Fibroblast of lung (primary cell): Measurements from ENCODE around the gene DNAAF8. TPM values are rescaled to one million over a fixed set of nuclear protein-coding genes. Genes with fewer than 3 reads are reported as not detected.

Experiments used
- DNase-seq, 2 donors: peaks; one replicate each; pipeline versions ENCODE4 v3.0.0 to v3.0.0-alpha.2; 2010; ENCODE audit warnings: low read depth in 2 of 2
- H2AFZ ChIP-seq: 2 replicates; pipeline ENCODE4 v1.5.1; 2012; ENCODE audit warnings: low read length, control low read depth, inconsistent platforms
- H3K27ac ChIP-seq: 2 replicates; pipeline ENCODE4 v1.5.1; 2011; ENCODE audit warnings: low read length, control low read depth; ENCODE audit not compliant: insufficient read depth
- H3K27me3 ChIP-seq: 2 replicates; pipeline ENCODE4 v1.5.1; 2011; ENCODE audit warnings: mild to moderate bottlenecking, low read length; ENCODE audit not compliant: control insufficient read depth, insufficient read depth
- H3K36me3 ChIP-seq: 2 replicates; pipeline ENCODE4 v1.5.1; 2011; ENCODE audit warnings: low read length; ENCODE audit not compliant: control insufficient read depth, insufficient read depth
- H3K4me1 ChIP-seq: 2 replicates; pipeline ENCODE4 v1.5.1; 2011; ENCODE audit warnings: low read length; ENCODE audit not compliant: control insufficient read depth, insufficient read depth; ENCODE audit errors: extremely low read depth
- H3K4me2 ChIP-seq: 2 replicates; pipeline ENCODE4 v1.5.1; 2011; ENCODE audit warnings: low read length, control low read depth; ENCODE audit not compliant: insufficient read depth; ENCODE audit errors: extremely low read depth
- H3K4me3 ChIP-seq, 4 experiments: fragments of 200-600 bp in 1 of 4; sonication (generic) in 1 of 4; replicated peaks in 1 of 4; 2 replicates each; pipeline ENCODE4 v1.5.1; 2011 to 2016; ENCODE audit warnings: low read length in 4 of 4, low read depth in 3 of 4, mild to moderate bottlenecking in 3 of 4, control low read depth in 2 of 4, inconsistent platforms in 1 of 4, mixed read lengths in 1 of 4; ENCODE audit not compliant: insufficient read depth in 1 of 4; ENCODE audit errors: control extremely low read depth in 1 of 4
- H3K79me2 ChIP-seq: 2 replicates; pipeline ENCODE4 v1.5.1; 2012; ENCODE audit warnings: mild to moderate bottlenecking, low read length, inconsistent platforms; ENCODE audit not compliant: control insufficient read depth, insufficient read depth
- H3K9ac ChIP-seq: 2 replicates; pipeline ENCODE4 v1.5.1; 2011; ENCODE audit warnings: mild to moderate bottlenecking, low read length, control low read depth; ENCODE audit not compliant: insufficient read depth
- H3K9me3 ChIP-seq: 2 replicates; pipeline ENCODE4 v1.5.1; 2012; ENCODE audit warnings: low read depth, low read length; ENCODE audit not compliant: control insufficient read depth, insufficient read depth
- H4K20me1 ChIP-seq: 2 replicates; pipeline ENCODE4 v1.5.1; 2011; ENCODE audit warnings: low read length; ENCODE audit not compliant: control insufficient read depth, insufficient read depth; ENCODE audit errors: extremely low read depth
- EZH2 ChIP-seq: IDR thresholded peaks from 2 replicates; pipeline ENCODE4 v1.5.1; 2012; ENCODE audit warnings: low read length, control low read depth, mild to moderate bottlenecking; ENCODE audit errors: missing control alignments
- polyA plus RNA-seq, 2 donors: library from polyadenylated mRNA; depleted of rRNA in 1 of 2; stranded (reverse) in 1 of 2; unstranded in 1 of 2; fragments of >200 nt; gene quantifications; 2 replicates each; pipeline ENCODE4 v1.2.1, GENCODE V29; 2011 to 2012; ENCODE audit warnings: missing spikeins in 1 of 2
- total RNA-seq: library from RNA; depleted of rRNA; stranded (reverse); fragments of >200 nt; gene quantifications from 2 replicates; pipeline ENCODE4 v1.2.1, GENCODE V29; 2014
- TF ChIP-seq, protein P1 (sequence below), 2 donors: IDR thresholded peaks in 1 of 2; conservative IDR thresholded peaks in 1 of 2; 1 replicate in 1 of 2; 2 replicates in 1 of 2; pipeline ENCODE4 v1.5.1; 2011 to 2012; ENCODE audit warnings: low read length in 2 of 2, control low read depth in 1 of 2, inconsistent platforms in 1 of 2, low read depth in 1 of 2, mild to moderate bottlenecking in 1 of 2

DNAAF8 gene
- total and polyA plus RNA-seq, 2 donors (not counting 1 experiment from before 2014, with no cell fraction given) = 0.50 to 0.95 TPM

DNA sequence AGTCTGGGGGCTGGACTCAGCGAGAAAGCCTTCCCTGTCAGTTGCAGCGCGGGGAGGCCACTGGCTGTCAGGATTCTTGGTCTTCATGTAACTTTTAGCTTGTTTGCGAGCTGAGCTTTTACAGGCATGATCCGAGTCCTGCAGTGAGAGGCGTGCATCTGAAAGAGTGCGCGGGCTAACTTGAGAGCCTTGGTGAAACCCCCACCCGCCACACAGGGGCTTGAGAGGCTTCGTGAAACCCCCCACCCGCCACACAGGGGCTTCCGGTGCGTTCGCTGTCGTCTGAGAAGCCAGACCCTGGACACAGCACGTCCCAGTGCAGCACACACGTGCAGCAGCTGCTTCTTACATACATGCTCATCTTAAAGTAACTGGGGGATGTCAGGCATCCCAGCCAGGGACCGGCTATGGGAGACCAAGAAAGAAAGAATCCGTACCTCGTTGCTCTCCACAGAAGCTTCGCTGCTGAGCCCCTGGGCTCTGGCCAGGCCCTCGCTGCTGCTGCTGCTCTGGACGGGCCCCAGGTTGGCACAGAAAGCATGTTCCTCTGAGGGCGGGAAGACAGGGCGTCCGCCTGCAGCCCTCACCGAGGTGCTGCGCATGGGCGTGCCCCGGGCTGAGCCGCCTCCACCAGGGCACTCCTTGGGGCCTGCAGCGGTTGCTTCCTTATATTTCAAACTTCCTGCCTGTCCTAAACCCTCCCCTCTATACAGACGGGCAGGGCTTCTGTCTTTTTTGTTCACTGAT, 33.2 kb upstream of the DNAAF8 start:
- Histone ChIP-seq H2AFZ (no peak overlapping the region), H3K27me3 (no peaks in the 10 kb centered on the region), H3K27ac (no peak overlapping the region), H3K9ac (no peak overlapping the region), H3K4me1 (no peaks in the 10 kb centered on the region), H3K36me3 (peaks cover 37% of the 10 kb centered on the region), H3K79me2 (no peaks in the 10 kb centered on the region), H3K9me3 (no peaks in the 10 kb centered on the region), H3K4me3 (no peak overlapping the region), H3K4me2 (no peak overlapping the region), H4K20me1 (no peaks in the 10 kb centered on the region)
- TF ChIP-seq, protein P1, sequence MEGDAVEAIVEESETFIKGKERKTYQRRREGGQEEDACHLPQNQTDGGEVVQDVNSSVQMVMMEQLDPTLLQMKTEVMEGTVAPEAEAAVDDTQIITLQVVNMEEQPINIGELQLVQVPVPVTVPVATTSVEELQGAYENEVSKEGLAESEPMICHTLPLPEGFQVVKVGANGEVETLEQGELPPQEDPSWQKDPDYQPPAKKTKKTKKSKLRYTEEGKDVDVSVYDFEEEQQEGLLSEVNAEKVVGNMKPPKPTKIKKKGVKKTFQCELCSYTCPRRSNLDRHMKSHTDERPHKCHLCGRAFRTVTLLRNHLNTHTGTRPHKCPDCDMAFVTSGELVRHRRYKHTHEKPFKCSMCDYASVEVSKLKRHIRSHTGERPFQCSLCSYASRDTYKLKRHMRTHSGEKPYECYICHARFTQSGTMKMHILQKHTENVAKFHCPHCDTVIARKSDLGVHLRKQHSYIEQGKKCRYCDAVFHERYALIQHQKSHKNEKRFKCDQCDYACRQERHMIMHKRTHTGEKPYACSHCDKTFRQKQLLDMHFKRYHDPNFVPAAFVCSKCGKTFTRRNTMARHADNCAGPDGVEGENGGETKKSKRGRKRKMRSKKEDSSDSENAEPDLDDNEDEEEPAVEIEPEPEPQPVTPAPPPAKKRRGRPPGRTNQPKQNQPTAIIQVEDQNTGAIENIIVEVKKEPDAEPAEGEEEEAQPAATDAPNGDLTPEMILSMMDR (conservative IDR thresholded peaks at IDR 0.05 in 1 of 2, IDR thresholded peaks at IDR 0.05 in 1 of 2; ENCODE audit: low read depth in 1 of 2, low read length in 2 of 2) = no peak
- TF ChIP-seq EZH2 = no peak
- no peak for DNase-seq

GRCh38 chr16:4701791-4702465, 32.4 kb upstream of the DNAAF8 start:
- H3K9ac ChIP-seq = no peak overlapping the region
- no peaks in the 10 kb centered on the region for H3K9me3 ChIP-seq
- H3K36me3 ChIP-seq = peaks cover 32% of the 10 kb centered on the region
- no peak overlapping the region for H3K4me3 ChIP-seq
- TF ChIP-seq, protein P1 (conservative IDR thresholded peaks at IDR 0.05 in 1 of 2, IDR thresholded peaks at IDR 0.05 in 1 of 2; ENCODE audit: low read depth in 1 of 2, low read length in 2 of 2) = no peak
- TF ChIP-seq EZH2 = no peak
- no peaks in the 10 kb centered on the region for H3K79me2 ChIP-seq
- DNase-seq = no peak
- no peak overlapping the region for H2AFZ ChIP-seq
- no peaks in the 10 kb centered on the region for H3K27me3 ChIP-seq
- H3K27ac ChIP-seq = no peak overlapping the region
- no peaks in the 10 kb centered on the region for H4K20me1 ChIP-seq
- H3K4me2 ChIP-seq = no peak overlapping the region
- no peaks in the 10 kb centered on the region for H3K4me1 ChIP-seq

- no peak overlapping the region for H2AFZ ChIP-seq
- H3K27ac ChIP-seq = no peak overlapping the region
- H4K20me1 ChIP-seq = no peaks in the 10 kb centered on the region
- H3K36me3 ChIP-seq = peaks cover 28% of the 10 kb centered on the region
- no peak for TF ChIP-seq EZH2
- TF ChIP-seq, protein P1 (conservative IDR thresholded peaks at IDR 0.05 in 1 of 2, IDR thresholded peaks at IDR 0.05 in 1 of 2; ENCODE audit: low read depth in 1 of 2, low read length in 2 of 2) = no peak
- no peak overlapping the region for H3K4me2 ChIP-seq
- no peak overlapping the region for H3K9ac ChIP-seq
- H3K27me3 ChIP-seq = no peaks in the 10 kb centered on the region
- H3K4me1 ChIP-seq = no peaks in the 10 kb centered on the region
- no peaks in the 10 kb centered on the region for H3K9me3 ChIP-seq
- H3K79me2 ChIP-seq = no peaks in the 10 kb centered on the region
- no peak overlapping the region for H3K4me3 ChIP-seq
- DNase-seq = no peak
Measured at GRCh38 chr16:4702466-4702808, 31.9 kb upstream of the DNAAF8 start.
